Smooth muscle cell (in vitro differentiated cells): ENCODE results near the gene CAT. TPM values are rescaled to one million over a fixed set of nuclear protein-coding genes. Genes with fewer than 3 reads are reported as not detected.
"Not testable (repeated sequence)": the region's sequence is repeated elsewhere in the genome, so short reads cannot be mapped to it uniquely, and the experiment has no call there.

Source experiments
- DNase-seq: peaks from one replicate; lab custom pipeline; 2025; ENCODE audit not compliant: unreplicated experiment; lab: John Stamatoyannopoulos, UW
- H2AFZ ChIP-seq: fragments of 200-600 bp; sonication (generic); 2 replicates; pipeline ENCODE4 v1.6.0; 2016; ENCODE audit warnings: antibody characterized with exemption, low read depth, mild to moderate bottlenecking
- H3F3A ChIP-seq: fragments of 200-600 bp; sonication (generic); 2 replicates; pipeline ENCODE4 v1.6.0; 2017; ENCODE audit warnings: antibody characterized with exemption, low read depth
- H3K27ac ChIP-seq: fragments of 200-600 bp; sonication (generic); 2 replicates; pipeline ENCODE4 v1.5.1; 2016; ENCODE audit warnings: low read depth, mild to moderate bottlenecking
- H3K27me3 ChIP-seq: fragments of 200-600 bp; sonication (generic); 2 replicates; pipeline ENCODE4 v1.6.1; 2016; ENCODE audit warnings: low read depth, mild to moderate bottlenecking
- H3K36me3 ChIP-seq: fragments of 200-600 bp; sonication (generic); 2 replicates; pipeline ENCODE4 v1.5.1; 2016; ENCODE audit warnings: low read depth
- H3K4me1 ChIP-seq: fragments of 200-600 bp; sonication (generic); 2 replicates; pipeline ENCODE4 v1.5.1; 2016; ENCODE audit warnings: low read depth
- H3K4me2 ChIP-seq: fragments of 200-600 bp; sonication (generic); 2 replicates; pipeline ENCODE4 v1.6.0; 2016; ENCODE audit warnings: mild to moderate bottlenecking
- H3K4me3 ChIP-seq: fragments of 200-600 bp; sonication (generic); 2 replicates; pipeline ENCODE4 v1.5.1; 2016; ENCODE audit warnings: mild to moderate bottlenecking
- H3K79me2 ChIP-seq: fragments of 200-600 bp; sonication (generic); 2 replicates; pipeline ENCODE4 v1.6.0; 2016; ENCODE audit warnings: low read depth, mild to moderate bottlenecking
- H3K9ac ChIP-seq: fragments of 200-600 bp; sonication (generic); 2 replicates; pipeline ENCODE4 v1.6.0; 2016; ENCODE audit warnings: low read depth
- H3K9me3 ChIP-seq: fragments of 200-600 bp; sonication (generic); replicated peaks from 2 replicates; pipeline ENCODE4 v1.5.1; 2016; ENCODE audit warnings: low read depth
- H4K20me1 ChIP-seq: fragments of 200-600 bp; sonication (generic); 2 replicates; pipeline ENCODE4 v1.6.0; 2016; ENCODE audit warnings: low read depth
- CTCF ChIP-seq: fragments of 200-600 bp; sonication (generic); IDR thresholded peaks from 2 replicates; pipeline ENCODE4 v1.5.1; 2017; ENCODE audit warnings: borderline replicate concordance, mild to moderate bottlenecking, antibody characterized with exemption; ENCODE audit not compliant: insufficient read depth, poor library complexity, severe bottlenecking
- WGBS: methylation state at CpG from one replicate; pipeline ENCODE4 v1.1.7; 2016; ENCODE audit warnings: low lambda C conversion rate; 5-methylcytosine and 5-hydroxymethylcytosine counted together
- polyA plus RNA-seq: library from polyadenylated mRNA; unstranded; fragments of >200 nt; fragmentation: Nextera tagmentation; extraction: Ambion mirVana; gene quantifications from 2 replicates; pipeline ENCODE4 v1.2.1, GENCODE V29; 2016
- total RNA-seq: library from RNA; depleted of rRNA; stranded (reverse); fragments of >200 nt; gene quantifications from 2 replicates; pipeline ENCODE4 v1.2.3, GENCODE V29; 2014

Gene CAT
- total and polyA plus RNA-seq, 2 experiments from 2014 or later: not detected

GRCh38 chr11:34419158-34419557 lies 19.6 kb upstream of the CAT start:
- H3K4me2 ChIP-seq: no peak overlapping the region
- 76% methylated on average over 2 of the region's 2 CpGs for WGBS
- H3F3A ChIP-seq: no peaks in the 10 kb centered on the region
- H3K27me3 ChIP-seq: peaks cover 18% of the 10 kb centered on the region
- H3K4me1 ChIP-seq: no peaks in the 10 kb centered on the region
- no peaks in the 10 kb centered on the region for H4K20me1 ChIP-seq
- no peak overlapping the region for H3K27ac ChIP-seq
- no peak for TF ChIP-seq CTCF
- H3K9ac ChIP-seq: no peak overlapping the region
- no peak overlapping the region for H2AFZ ChIP-seq
- DNase-seq: no peak
- no peaks in the 10 kb centered on the region for H3K79me2 ChIP-seq
- H3K4me3 ChIP-seq: no peak overlapping the region
- no peaks in the 10 kb centered on the region for H3K36me3 ChIP-seq
- H3K9me3 ChIP-seq: no peaks in the 10 kb centered on the region

- no peaks in the 10 kb centered on the region for H3K9me3 ChIP-seq
- H3K27me3 ChIP-seq: peaks cover 16% of the 10 kb centered on the region
- no peaks in the 10 kb centered on the region for H3K4me1 ChIP-seq
- peaks cover 5% of the 10 kb centered on the region for H3F3A ChIP-seq
- no peak for TF ChIP-seq CTCF
- DNase-seq: no peak
- no peak overlapping the region for H3K4me3 ChIP-seq
- no peak overlapping the region for H3K9ac ChIP-seq
- H3K4me2 ChIP-seq: no peak overlapping the region
- no peak overlapping the region for H2AFZ ChIP-seq
- no peaks in the 10 kb centered on the region for H3K36me3 ChIP-seq
- WGBS: 92% methylated on average over 7 of the region's 7 CpGs
- H4K20me1 ChIP-seq: no peaks in the 10 kb centered on the region
- H3K79me2 ChIP-seq: no peaks in the 10 kb centered on the region
- no peak overlapping the region for H3K27ac ChIP-seq
Measured at GRCh38 chr11:34423300-34423699, 15.4 kb upstream of the CAT start.

GRCh38 chr11:34424826-34425225 lies 13.9 kb upstream of the CAT start:
- H3K36me3 ChIP-seq, H3K4me3 ChIP-seq, DNase-seq, H3K9me3 ChIP-seq, H3K9ac ChIP-seq, H3K27ac ChIP-seq, H3F3A ChIP-seq, H2AFZ ChIP-seq, H3K27me3 ChIP-seq, H3K79me2 ChIP-seq, H3K4me1 ChIP-seq, H4K20me1 ChIP-seq, H3K4me2 ChIP-seq: not testable (repeated sequence)
- WGBS: 92% methylated on average over 2 of the region's 2 CpGs

- H3K4me1 ChIP-seq: no peaks in the 10 kb centered on the region
- H2AFZ ChIP-seq: no peak overlapping the region
- H4K20me1 ChIP-seq: no peaks in the 10 kb centered on the region
- H3K27ac ChIP-seq: no peak overlapping the region
- H3K4me3 ChIP-seq: no peak overlapping the region
- H3K79me2 ChIP-seq: no peaks in the 10 kb centered on the region
- WGBS: 100% methylated on average over 1 of the region's 1 CpG
- H3K4me2 ChIP-seq: no peak overlapping the region
- H3K36me3 ChIP-seq: no peaks in the 10 kb centered on the region
- no peak for TF ChIP-seq CTCF
- H3K27me3 ChIP-seq: no peaks in the 10 kb centered on the region
- H3K9ac ChIP-seq: no peak overlapping the region
- H3K9me3 ChIP-seq: no peaks in the 10 kb centered on the region
- peaks cover 5% of the 10 kb centered on the region for H3F3A ChIP-seq
- DNase-seq: no peak
Measured at GRCh38 chr11:34425360-34425759, 13.4 kb upstream of the CAT start.
